ENCODE data around the gene SLC17A6.

Gene SLC17A6

GRCh38 chr11:22337596-22338485, at the start of gene SLC17A6:
TSS of gene SLC17A6 (plus strand) at chr11:22338381. CDS start at chr11:22338534, 153 bp downstream.
- peak; percentile 32 for DNase-seq

DNA sequence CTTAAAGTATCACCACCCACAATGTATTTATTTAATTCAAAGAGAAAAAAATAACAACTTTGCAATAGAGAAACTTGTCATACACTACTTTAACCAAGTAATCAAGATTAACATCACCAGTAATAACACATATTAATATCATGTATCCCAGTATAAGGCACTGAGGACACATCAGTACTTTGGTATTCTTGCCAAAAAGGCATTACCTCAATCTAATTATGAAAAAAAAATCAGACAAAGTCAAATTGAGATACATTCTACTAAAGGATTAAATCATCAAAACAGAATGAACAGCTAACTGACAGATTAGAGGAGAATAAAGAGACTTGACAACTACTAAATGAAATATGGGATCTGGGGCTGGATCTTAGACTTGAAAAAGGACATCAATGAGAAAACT, 35.8 kb upstream of the SLC17A6 start:
- no peak for DNase-seq

GRCh38 chr11:22304337-22304961, 33.7 kb upstream of the SLC17A6 start:
- DNase-seq: peak; percentile 31

DNA sequence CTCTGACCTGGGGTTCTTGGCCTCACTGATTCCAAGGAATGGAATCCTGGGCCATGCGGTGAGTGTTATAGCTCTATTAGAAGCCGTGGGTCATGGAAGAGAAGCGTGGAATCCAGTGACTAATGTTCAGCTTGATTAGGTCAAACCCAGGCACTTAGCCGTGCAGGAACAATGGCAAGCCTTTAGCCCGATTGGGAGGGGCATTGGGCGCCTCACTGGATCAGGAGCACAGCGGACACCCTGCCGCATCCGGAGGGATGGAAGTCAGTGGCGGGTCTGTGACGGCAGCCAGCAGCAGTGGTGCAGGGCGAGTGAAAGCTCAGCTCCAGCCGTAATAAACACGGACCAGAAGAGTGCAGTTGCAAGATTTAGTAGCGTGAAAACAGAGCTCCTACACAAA, 20.5 kb upstream of the SLC17A6 start:
- DNase-seq: no peak

- no peak for DNase-seq
Observed at GRCh38 chr11:22331771-22332170, 6.4 kb upstream of the SLC17A6 start.

GRCh38 chr11:22336587-22336986, 1.6 kb upstream of the SLC17A6 start:
- no peak for DNase-seq

GRCh38 chr11:22339611-22340010, 1.4 kb downstream of the SLC17A6 start:
- no peak for DNase-seq

DNA sequence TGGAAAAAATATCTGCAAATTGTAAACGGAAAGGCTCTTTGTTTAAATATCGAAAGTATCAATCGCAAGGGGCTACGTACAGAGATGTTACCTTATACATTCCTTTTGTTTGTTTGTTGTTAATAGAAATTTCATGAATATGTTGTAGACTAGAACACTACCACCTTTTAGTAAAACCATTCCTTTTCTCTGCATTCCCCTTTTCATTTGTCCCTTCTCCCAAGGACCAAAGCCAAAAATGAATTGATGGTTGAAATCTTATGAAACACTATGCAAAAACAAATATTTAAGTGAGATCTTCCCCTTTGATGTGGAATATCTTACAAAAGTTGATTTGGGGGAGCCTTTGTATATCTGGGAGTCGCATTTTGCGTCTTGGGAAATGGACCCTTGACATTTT, 2.1 kb downstream of the SLC17A6 start:
- no peak for DNase-seq

DNA sequence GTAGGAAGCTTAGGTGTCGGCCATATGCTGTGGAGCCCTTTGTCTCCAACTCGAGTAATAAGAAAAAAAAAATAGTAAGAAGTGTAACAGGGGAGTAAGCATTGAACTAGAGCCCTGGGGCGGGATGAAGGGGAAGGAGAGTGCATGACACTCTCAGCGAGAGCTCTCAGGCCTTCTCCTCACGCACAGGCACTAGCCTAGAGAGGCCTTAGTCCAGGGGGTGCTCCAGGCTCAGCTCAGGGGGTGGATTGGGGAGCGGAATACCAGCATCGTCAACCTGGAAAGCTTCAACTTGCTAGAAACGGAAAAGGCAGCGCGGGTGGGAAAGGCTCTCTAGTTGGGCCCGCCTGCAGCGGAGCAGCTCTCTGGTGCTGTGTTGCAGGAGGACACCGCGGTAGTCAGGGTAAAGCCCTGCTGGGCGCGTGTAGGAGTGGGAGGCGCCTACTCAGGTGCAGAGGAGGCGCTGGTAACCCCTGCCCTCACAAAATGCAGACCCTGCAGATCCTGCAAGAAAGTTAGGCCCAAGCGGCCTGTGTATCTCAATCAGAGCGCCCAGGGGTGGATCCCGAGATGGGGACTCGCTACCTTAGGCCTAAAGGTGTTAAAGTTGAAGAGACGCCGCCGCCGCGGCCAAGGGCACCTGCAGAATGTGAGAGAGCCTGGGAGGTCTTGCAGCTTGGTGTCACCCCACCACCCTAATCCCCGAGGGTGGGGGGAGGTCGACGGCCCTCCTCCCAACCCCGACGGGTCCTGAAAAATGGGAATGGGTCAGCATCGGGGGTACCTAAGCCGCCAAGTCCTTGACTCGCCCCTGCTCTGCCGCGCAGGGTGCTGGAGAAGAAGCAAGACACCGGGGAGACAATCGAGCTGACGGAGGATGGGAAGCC, 2.8 kb downstream of the SLC17A6 start:
- DNase-seq: no peak

- DNase-seq: no peak
Observed at GRCh38 chr11:22341588-22341931, 3.4 kb downstream of the SLC17A6 start.

DNA sequence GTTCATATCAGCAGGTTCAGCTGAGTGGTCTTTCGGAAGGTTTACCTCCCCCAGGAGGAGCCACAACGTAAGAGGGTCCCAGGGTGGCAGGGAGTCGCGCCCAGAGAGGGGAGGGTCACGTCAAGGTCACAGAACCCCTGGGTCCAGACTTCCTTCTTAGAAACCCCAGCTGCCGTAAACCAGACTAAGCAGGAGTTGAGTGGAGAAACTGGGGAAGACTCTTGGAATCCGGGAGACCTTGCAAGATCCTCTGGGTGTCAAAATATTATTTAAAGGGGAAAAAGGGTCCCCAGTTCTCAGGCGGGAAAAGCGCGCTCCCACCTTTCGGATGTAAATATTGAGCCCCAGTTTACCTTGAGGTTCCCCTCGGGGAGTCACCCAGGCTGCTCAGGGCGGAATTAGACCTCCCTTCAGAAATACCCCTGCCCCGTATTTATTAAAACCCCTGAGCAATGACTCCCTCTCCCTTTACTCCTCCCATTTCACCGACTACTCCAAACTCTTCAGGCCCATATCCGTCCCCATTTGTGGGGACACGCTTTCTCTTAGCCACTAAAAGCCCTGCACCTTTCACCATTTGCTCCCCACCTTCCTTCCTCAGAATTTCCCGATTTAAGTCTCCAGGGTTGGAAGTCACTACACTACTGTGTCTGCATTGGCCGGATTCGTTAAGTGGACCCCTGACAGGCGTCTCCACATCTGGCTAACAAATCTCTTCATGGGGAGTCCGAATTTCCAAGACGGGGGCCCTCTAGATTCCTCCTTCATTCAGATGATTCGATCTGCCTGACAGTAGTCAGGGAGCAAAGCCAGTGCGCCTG, 4.2 kb downstream of the SLC17A6 start:
- DNase-seq: no peak

DNA sequence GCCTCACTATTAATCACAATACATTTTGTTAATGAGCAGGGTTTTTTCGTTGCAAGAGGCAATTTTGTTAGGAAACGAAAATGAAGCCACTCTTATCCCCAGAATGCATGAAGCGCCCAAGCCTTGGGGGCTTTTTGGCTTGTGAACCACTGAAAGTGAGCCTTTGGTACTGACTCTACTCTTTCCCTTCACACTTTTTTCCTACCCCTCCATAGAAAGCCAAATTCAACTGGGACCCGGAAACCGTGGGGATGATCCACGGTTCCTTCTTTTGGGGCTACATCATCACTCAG, 4.8 kb downstream of the SLC17A6 start:
- DNase-seq: no peak

GRCh38 chr11:22343371-22344032, 5.3 kb downstream of the SLC17A6 start:
- no peak for DNase-seq

DNA sequence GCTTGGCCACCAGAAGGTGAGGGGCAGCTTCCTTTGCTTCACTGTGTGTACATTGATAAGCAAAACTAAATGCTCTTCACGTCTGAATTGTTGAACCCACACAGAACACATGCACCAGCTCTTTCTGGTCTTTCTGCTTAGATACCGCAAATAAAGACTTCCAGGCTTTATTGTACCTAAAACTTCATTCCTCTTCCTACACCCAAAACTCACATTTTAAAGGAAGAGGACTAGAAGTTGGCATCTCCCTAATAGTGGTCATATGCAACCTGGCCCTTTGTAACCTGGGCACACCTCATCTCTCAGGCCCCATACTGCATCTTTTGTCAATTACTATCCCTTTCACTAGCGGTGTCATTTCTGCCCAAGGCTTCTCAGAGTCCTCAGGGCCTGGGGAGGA, 5.9 kb downstream of the SLC17A6 start:
- DNase-seq: no peak

DNA sequence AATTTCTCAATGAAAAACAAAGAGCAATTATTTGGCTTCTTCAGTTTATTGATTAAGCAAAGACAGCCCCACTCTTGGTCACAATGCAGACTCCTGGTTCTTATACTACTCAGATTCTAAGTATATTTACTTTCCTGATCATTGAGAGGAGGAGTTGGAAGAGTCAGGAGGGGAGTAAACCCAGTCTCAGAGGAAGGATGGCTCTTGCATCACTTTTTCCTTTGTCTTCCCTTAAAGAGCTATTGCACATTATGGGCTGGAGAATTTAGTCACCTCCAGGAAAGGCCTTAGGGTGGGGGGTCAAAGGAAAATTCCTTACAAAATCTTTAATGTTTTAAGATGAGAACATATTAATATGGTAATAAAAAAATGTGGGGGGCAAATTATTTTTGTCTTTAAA, 8.1 kb downstream of the SLC17A6 start:
- DNase-seq: no peak

- DNase-seq: no peak
Observed at GRCh38 chr11:22347857-22348487, 9.8 kb downstream of the SLC17A6 start.

DNA sequence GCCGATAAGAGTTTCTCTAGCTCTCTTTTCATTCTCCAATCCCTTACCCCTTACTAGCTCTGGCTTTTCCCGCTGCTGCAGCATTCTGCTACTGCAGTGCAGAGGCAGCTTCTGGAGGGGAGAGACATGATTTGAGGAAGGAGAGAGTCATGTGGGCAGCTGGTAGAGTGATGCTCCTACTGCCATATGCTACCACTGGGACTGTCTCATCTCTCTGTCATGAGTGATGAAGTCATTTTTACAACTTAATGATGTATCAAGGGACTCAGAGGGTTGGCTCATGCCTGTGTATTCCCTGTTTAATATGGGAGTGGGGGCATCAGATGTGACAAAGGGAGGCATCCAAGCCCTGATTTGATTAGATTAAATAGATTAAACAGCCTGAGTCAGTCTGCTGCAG, 11.3 kb downstream of the SLC17A6 start:
- DNase-seq: no peak

GRCh38 chr11:22359295-22359694, 21.1 kb downstream of the SLC17A6 start:
- no peak for DNase-seq

DNA sequence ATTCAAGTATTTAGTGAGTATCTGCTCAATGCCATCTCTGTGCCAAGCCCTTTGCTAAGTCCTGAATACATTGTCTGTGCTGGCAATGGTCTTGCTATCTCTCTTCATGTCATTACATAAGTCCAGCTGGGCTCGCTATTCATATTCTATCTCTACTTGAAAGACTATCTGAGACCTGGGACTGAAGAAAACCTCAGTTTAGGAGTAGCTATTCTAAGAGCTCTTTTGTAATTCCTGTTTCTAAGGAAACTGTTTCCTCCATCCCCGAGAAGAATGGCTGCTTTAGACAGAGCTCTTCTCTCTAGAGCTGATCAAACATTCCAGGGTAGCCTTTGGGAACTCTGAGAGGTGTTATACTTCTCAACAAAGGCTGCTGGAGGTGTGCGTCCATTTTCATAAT, 33.0 kb downstream of the SLC17A6 start:
- DNase-seq: no peak

GRCh38 chr11:22387126-22387525, 48.9 kb downstream of the SLC17A6 start:
- DNase-seq: no peak

GRCh38 chr11:22389526-22390282, 51.5 kb downstream of the SLC17A6 start:
- DNase-seq: no peak

Measured in NCI-H2107 (cell line).